Ascending aorta (tissue), 2 donors: ENCODE measurements around the gene NPM1. TPM values are rescaled to one million over a fixed set of nuclear protein-coding genes. Genes with fewer than 3 reads are reported as not detected.

Experiments
- DNase-seq, 2 donors: peaks; one replicate each; pipeline ENCODE4 v3.0.0-alpha.2; 2019; ENCODE audit warnings: low spot score in 2 of 2
- H3K27ac ChIP-seq, 2 donors: fragments of 200-600 bp; sonication (generic); one replicate each; pipeline ENCODE4 v1.5.1; 2016 to 2017; ENCODE audit warnings: mild to moderate bottlenecking in 1 of 2
- H3K27me3 ChIP-seq: fragments of 200-600 bp; sonication (generic); one replicate; pipeline ENCODE4 v1.5.1; 2017
- H3K36me3 ChIP-seq, 2 donors: fragments of 200-600 bp; sonication (generic); one replicate each; pipeline ENCODE4 v1.5.1; 2016
- H3K4me1 ChIP-seq, 2 donors: fragments of 200-600 bp; sonication (generic); one replicate each; pipeline ENCODE4 v1.5.1; 2016 to 2017; ENCODE audit warnings: mild to moderate bottlenecking in 1 of 2
- H3K4me3 ChIP-seq, 2 donors: fragments of 200-600 bp; sonication (generic); one replicate each; pipeline ENCODE4 v1.5.1; 2016 to 2017; ENCODE audit warnings: mild to moderate bottlenecking in 1 of 2
- H3K9me3 ChIP-seq, 2 donors: fragments of 200-600 bp; sonication (generic); one replicate each; pipeline ENCODE4 v1.5.1; 2016
- intact Hi-C: fragments of 100-400 bp; cut with DNase I; formaldehyde crosslinking; loops from one replicate; pipeline ENCODE4 v1.15.1; 2023
- total RNA-seq: library from RNA; depleted of rRNA; stranded (reverse); fragments of >200 nt; gene quantifications from one replicate; pipeline ENCODE4 v1.1.0, GENCODE V29; 2016
- TF ChIP-seq, protein P1 (sequence below), 3 experiments: fragments of 200-600 bp in 2 of 3; fragments of 450-650 bp in 1 of 3; sonication (generic) in 2 of 3; IDR thresholded peaks; one replicate each; pipeline ENCODE4 v1.5.1; 2016 to 2019; ENCODE audit warnings: antibody characterized with exemption in 3 of 3, mild to moderate bottlenecking in 1 of 3, moderate library complexity in 1 of 3

Gene NPM1
- total RNA-seq, 1 donor from 2014 or later, result 269 TPM

DNA sequence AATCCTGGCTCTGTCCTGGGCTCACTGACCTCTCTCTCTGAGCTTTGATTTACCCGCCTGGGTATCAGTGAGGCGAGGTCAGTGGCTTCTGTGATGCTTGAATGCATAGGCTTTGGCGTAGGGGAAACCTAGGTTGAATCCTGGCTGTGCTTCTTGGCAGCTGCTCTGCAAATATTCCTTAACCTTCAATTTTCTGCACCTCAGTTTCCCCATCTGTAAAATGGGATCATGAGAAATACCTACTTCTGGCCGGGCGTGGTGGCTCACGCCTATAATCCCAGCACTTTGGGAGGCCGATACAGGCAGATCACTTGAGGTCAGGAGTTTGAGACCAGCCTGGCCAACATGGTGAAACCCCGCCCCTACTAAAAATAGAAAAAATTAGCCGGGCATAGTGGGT, 39.0 kb downstream of the NPM1 start:
- H3K4me3 ChIP-seq, result no peak overlapping the region
- no peaks in the 10 kb centered on the region for H3K9me3 ChIP-seq
- TF ChIP-seq, protein P1, sequence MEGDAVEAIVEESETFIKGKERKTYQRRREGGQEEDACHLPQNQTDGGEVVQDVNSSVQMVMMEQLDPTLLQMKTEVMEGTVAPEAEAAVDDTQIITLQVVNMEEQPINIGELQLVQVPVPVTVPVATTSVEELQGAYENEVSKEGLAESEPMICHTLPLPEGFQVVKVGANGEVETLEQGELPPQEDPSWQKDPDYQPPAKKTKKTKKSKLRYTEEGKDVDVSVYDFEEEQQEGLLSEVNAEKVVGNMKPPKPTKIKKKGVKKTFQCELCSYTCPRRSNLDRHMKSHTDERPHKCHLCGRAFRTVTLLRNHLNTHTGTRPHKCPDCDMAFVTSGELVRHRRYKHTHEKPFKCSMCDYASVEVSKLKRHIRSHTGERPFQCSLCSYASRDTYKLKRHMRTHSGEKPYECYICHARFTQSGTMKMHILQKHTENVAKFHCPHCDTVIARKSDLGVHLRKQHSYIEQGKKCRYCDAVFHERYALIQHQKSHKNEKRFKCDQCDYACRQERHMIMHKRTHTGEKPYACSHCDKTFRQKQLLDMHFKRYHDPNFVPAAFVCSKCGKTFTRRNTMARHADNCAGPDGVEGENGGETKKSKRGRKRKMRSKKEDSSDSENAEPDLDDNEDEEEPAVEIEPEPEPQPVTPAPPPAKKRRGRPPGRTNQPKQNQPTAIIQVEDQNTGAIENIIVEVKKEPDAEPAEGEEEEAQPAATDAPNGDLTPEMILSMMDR (IDR thresholded peaks at IDR 0.05), result no peak
- H3K27ac ChIP-seq, result no peak overlapping the region
- H3K36me3 ChIP-seq, result no peaks in the 10 kb centered on the region
- no peak for DNase-seq
- intact Hi-C loops, result no loop called here
- H3K4me1 ChIP-seq, result no peaks in the 10 kb centered on the region
- H3K27me3 ChIP-seq, result no peaks in the 10 kb centered on the region

DNA sequence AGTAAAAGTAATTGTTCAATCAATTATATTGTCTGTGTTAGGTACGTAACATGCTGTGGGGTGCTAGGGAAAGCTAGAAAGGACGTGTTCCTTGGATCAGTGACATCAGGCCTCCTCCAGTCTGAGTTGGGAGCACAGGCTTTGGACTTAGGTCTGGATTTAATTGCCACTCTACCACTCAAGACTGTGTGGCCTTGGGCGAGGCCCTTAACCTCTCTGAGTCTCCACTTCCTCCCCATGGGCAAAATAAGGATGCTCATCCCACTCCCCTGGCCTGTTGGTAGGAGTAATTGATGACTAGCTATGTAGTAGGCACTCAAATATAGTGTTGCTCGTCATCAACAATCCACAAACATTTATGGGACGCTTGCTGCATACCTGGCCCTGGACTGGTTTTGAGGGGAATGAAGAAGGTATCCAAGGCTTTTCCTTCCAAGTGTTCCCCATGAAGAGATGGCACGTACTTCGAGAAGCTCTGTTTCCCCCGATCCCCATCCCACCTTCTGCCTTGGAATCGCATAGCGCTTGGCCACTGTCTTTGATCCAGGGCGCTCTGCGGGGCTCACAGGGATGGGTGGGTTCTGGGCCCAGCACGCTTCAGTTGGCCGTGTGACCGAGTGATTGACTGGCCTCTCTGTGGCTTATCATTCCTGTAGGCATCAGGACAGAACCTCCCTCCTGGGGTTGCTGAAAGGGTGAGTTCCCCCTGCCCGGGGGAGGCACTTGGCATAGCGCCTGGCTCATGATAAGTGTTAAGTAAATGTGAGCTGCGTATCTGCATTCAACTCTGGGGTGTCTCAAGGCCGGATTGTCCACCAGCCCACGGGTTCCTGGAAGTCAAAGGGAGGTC, 39.9 kb downstream of the NPM1 start:
- TF ChIP-seq, protein P1 (IDR thresholded peaks at IDR 0.05), result no peak
- Histone ChIP-seq H3K27ac (no peak overlapping the region), H3K36me3 (no peaks in the 10 kb centered on the region), H3K27me3 (no peaks in the 10 kb centered on the region), H3K4me3 (no peak overlapping the region), H3K4me1 (no peaks in the 10 kb centered on the region), H3K9me3 (no peaks in the 10 kb centered on the region)
- DNase-seq, result peak; percentile 4 to 59
- intact Hi-C loops, result no loop called here

DNA sequence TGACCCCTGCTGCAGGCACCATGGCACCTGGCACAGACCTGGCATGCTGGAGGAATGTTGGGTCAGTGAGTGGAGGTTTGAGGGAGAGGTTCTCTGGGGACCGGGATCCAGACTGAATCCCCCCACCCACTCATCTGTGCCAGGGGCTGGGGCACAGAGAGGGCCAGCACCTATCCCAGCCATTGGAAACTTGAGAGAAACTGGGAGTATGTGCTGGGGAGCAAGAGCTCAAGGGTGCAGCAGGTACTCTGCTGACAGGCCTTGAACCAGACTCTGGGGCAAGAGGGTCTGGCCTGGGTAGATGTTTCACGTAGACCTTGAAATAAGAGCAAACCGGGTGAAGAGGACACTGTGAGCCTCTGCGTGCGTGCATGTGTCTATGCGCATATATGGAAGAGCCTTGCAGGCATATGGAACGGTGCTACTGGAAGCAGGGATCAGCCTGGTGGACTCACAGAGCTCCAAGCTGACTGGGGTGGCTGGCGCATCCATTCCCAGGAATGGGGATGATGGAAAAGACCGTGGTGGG, 40.6 kb downstream of the NPM1 start:
- Histone ChIP-seq H3K27ac (no peak overlapping the region), H3K4me1 (no peaks in the 10 kb centered on the region), H3K9me3 (no peaks in the 10 kb centered on the region), H3K36me3 (no peaks in the 10 kb centered on the region), H3K27me3 (no peaks in the 10 kb centered on the region), H3K4me3 (no peak overlapping the region)
- intact Hi-C loops, result no loop called here
- DNase-seq, result no peak
- TF ChIP-seq, protein P1 (IDR thresholded peaks at IDR 0.05), result no peak

DNA sequence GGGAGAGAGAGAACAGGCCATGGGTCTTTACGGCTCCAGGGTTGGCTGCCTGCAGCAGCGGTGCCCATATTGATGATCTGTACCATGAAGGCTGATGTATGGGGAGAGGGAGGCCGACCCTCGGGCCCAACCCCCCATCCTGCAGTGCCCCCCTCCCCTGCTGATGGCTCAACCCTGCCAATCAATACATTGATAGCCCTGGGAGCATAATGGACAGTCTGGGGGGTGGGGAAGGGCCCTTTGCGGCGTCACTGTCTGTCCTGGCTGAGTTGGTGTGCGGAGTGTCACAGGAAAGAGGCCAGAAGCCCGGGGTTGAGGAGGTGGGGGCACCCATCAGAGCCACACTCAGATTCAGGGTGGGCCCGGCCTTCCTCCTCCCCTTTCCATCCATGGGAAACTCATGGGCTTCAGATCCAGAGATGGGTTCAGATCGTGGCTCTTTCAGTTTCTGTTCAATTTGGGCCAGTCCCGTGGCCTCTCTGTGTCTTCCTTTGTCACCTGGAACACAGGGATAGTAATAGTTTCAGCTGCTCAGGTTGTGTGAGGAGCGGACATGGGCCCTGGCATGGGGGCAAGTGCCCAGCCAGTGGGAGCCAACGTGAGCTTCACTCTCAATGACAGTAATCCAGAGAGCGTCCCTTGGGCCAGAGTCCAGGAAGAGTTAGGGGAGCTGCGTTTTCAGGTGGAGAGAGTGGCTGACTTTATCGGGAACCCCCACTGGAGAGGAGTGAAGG, 41.3 kb downstream of the NPM1 start:
- peak in 1 of 2 donors; percentile 2 for DNase-seq
- TF ChIP-seq, protein P1 (IDR thresholded peaks at IDR 0.05), result no peak
- intact Hi-C loops, result no loop called here

DNA sequence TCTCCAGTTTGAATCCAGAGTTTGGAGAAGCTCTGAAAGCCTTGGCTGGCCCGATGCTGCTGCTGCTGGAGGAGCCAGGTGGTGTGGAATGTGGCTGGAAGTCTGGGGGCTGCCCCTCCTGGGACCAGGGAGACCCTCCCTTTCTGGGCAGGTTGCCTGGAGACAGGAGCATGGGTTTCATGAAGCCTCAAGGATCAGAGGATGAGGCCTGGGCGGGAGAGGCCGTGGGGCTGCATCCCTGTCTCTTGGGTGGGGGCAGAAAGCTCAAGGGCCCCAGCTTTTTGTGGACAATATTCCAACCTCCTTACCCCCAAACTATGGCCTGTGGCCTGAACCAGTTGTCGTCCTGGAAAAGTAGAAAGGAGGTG, 41.9 kb downstream of the NPM1 start:
- Histone ChIP-seq H3K9me3 (no peaks in the 10 kb centered on the region), H3K4me1 (no peaks in the 10 kb centered on the region), H3K27ac (no peak overlapping the region), H3K36me3 (no peaks in the 10 kb centered on the region), H3K4me3 (no peak overlapping the region), H3K27me3 (no peaks in the 10 kb centered on the region)
- intact Hi-C loops, result no loop called here
- peak in 1 of 2 donors; percentile 4 for DNase-seq
- TF ChIP-seq, protein P1 (IDR thresholded peaks at IDR 0.05), result no peak

More for the DNA sequence above, 41.3 kb downstream of the NPM1 start:
- Histone ChIP-seq H3K36me3 (no peaks in the 10 kb centered on the region), H3K4me1 (no peaks in the 10 kb centered on the region), H3K27ac (no peak overlapping the region), H3K9me3 (no peaks in the 10 kb centered on the region), H3K27me3 (no peaks in the 10 kb centered on the region), H3K4me3 (no peak overlapping the region)
